Stomach (tissue), 9 donors: ENCODE measurements around the gene ADNP. TPM values are rescaled to one million over a fixed set of nuclear protein-coding genes. Genes with fewer than 3 reads are reported as not detected.
A peak's percentile ranks its signal among the peaks of the same experiment; 100 is the strongest.

Experiments used
- DNase-seq, 2 donors: peaks; one replicate each; pipeline versions ENCODE4 v3.0.0 to v3.0.0-alpha.2; 2013 to 2019
- H3K27ac ChIP-seq, 5 donors: fragments of 200-600 bp in 4 of 5; sonication (generic) in 4 of 5; one replicate each; pipeline ENCODE4 v1.5.1; 2013 to 2019; ENCODE audit warnings: mild to moderate bottlenecking in 1 of 5, moderate library complexity in 1 of 5
- H3K27me3 ChIP-seq, 3 donors: fragments of 200-600 bp; sonication (generic); one replicate each; pipeline ENCODE4 v1.5.1; 2017 to 2019; ENCODE audit warnings: mixed run types in 1 of 3
- H3K36me3 ChIP-seq, 4 donors: fragments of 200-600 bp; sonication (generic); 1 replicate in 3 of 4; 2 replicates in 1 of 4; pipeline ENCODE4 v1.5.1; 2016 to 2019
- H3K4me1 ChIP-seq, 4 donors: fragments of 200-600 bp; sonication (generic); one replicate each; pipeline ENCODE4 v1.5.1; 2016 to 2019
- H3K4me3 ChIP-seq, 4 donors: fragments of 200-600 bp; sonication (generic) in 3 of 4; one replicate each; pipeline ENCODE4 v1.5.1; 2016 to 2019; ENCODE audit warnings: mild to moderate bottlenecking in 1 of 4
- H3K9me3 ChIP-seq, 4 donors: fragments of 200-600 bp; sonication (generic); one replicate each; pipeline ENCODE4 v1.5.1; 2016 to 2019
- EP300 ChIP-seq: sonication (generic); formaldehyde crosslinking; IDR thresholded peaks from one replicate; pipeline ENCODE4 v1.6.1; 2017; ENCODE audit warnings: antibody characterized with exemption
- POLR2A ChIP-seq, 4 donors: fragments of 450-650 bp; IDR thresholded peaks; one replicate each; pipeline ENCODE4 v1.6.1; 2016; ENCODE audit warnings: antibody characterized with exemption in 4 of 4, control low read depth in 2 of 4, mild to moderate bottlenecking in 1 of 4, moderate library complexity in 1 of 4
- POLR2AphosphoS5 ChIP-seq, 3 donors: sonication (generic); formaldehyde crosslinking; IDR thresholded peaks; one replicate each; pipeline ENCODE4 v1.6.1; 2016; ENCODE audit warnings: antibody characterized with exemption in 3 of 3
- WGBS, 5 donors: extraction: QIAGEN DNeasy Blood & Tissue Kit in 3 of 5; methylation state at CpG; one replicate each; pipeline versions ENCODE4 v1.1.5 to v1.1.7; 2013 to 2018; 5-methylcytosine and 5-hydroxymethylcytosine counted together
- intact Hi-C: fragments of 100-400 bp; cut with DNase I; formaldehyde crosslinking; loops from one replicate; pipeline ENCODE4 v1.15.1; 2023; ENCODE audit warnings: low total_unique reads
- polyA plus RNA-seq, 3 donors: library from polyadenylated mRNA; stranded (reverse); fragments of 200-250 nt; gene quantifications; one replicate each; pipeline ENCODE4 v1.2.3, GENCODE V29; 2013
- total RNA-seq, 5 donors: library from RNA; depleted of rRNA; stranded (reverse); fragments of >200 nt; gene quantifications; one replicate each; pipeline versions ENCODE4 v1.1.0 to v1.2.3, GENCODE V29; 2014 to 2016
- TF ChIP-seq, protein P1 (sequence below), 7 experiments: fragments of 450-650 bp in 4 of 7; fragments of 200-600 bp in 3 of 7; sonication (generic) in 3 of 7; IDR thresholded peaks; one replicate each; pipeline ENCODE4 v1.5.1; 2016 to 2019; ENCODE audit warnings: antibody characterized with exemption in 7 of 7, control low read depth in 2 of 7, mild to moderate bottlenecking in 1 of 7
- donor health status: healthy with polysubstance abuse.
- donor health status: Bipolar disorder and iron deficiency.
- donor health status: healthy.

The ADNP gene
- total and polyA plus RNA-seq, 8 donors, result 19.9 to 67.4 (median 48.5) TPM

DNA sequence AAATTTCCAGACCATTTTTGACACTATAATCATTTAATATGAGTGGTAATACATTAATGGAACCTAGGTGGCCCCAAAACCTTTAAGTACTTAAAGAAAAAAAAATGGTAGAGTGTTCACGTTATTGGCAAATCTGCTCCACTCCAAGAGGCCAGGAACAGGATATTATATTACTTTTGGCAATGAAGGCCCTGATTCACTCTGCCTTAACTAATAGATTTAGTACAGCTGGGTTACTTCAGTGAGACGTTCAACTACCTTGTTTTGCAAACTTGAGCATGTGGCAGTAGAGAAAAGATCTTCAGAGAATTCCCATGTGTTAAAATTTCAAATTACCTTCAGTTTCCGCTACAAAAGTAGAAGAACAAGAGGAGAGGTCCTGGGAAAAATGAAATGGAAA lies 12.8 kb downstream of the ADNP start:
- 42 to 56% (median 44%) methylated on average over 3 of the region's 3 CpGs for WGBS, 5 donors

DNA sequence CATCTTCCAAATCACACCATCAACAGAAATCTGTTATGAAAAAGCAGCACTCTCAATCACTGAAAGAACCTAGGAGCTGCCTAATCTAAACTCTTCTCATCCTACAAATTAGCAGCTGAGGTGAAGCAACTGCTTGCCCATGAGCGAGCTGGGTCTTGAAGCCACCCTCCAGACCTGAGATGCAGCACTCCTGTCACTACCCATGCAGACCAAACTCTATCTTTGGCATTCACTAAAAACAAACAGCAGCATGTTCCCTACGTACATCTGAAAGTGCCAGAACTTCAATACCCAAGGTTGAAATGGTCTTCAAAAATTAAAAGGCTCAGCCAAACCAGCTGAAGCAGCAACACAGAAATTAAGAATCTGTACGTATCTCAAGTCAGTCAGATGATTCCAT lies 14.3 kb downstream of the ADNP start:
- H3K36me3 ChIP-seq, result no peaks in the 10 kb centered on the region
- no peak for DNase-seq
- no peaks in the 10 kb centered on the region for H3K9me3 ChIP-seq
- H3K27ac ChIP-seq, result peak overlapping the region in 3 of 5 donors; percentile 3 to 29 (median 23)
- H3K4me3 ChIP-seq, result no peak overlapping the region
- WGBS, 5 donors, result 56 to 80% (median 58%) methylated on average over 3 of the region's 3 CpGs
- H3K27me3 ChIP-seq, result no peaks in the 10 kb centered on the region
- peaks cover 62 to 94% (median 83%) of the 10 kb centered on the region in 4 donors for H3K4me1 ChIP-seq
- intact Hi-C loops, result no loop called here
- no peak for TF ChIP-seq EP300
- no peak for TF ChIP-seq POLR2A (IDR thresholded peaks at IDR 0.05)
- no peak for TF ChIP-seq POLR2AphosphoS5 (IDR thresholded peaks at IDR 0.05)
- TF ChIP-seq, protein P1, sequence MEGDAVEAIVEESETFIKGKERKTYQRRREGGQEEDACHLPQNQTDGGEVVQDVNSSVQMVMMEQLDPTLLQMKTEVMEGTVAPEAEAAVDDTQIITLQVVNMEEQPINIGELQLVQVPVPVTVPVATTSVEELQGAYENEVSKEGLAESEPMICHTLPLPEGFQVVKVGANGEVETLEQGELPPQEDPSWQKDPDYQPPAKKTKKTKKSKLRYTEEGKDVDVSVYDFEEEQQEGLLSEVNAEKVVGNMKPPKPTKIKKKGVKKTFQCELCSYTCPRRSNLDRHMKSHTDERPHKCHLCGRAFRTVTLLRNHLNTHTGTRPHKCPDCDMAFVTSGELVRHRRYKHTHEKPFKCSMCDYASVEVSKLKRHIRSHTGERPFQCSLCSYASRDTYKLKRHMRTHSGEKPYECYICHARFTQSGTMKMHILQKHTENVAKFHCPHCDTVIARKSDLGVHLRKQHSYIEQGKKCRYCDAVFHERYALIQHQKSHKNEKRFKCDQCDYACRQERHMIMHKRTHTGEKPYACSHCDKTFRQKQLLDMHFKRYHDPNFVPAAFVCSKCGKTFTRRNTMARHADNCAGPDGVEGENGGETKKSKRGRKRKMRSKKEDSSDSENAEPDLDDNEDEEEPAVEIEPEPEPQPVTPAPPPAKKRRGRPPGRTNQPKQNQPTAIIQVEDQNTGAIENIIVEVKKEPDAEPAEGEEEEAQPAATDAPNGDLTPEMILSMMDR (IDR thresholded peaks at IDR 0.05), result no peak

More for the DNA sequence above, 12.8 kb downstream of the ADNP start:
- Histone ChIP-seq H3K27me3 (no peaks in the 10 kb centered on the region), H3K4me1 (peaks cover 58 to 100% (median 88%) of the 10 kb centered on the region in 4 donors), H3K4me3 (no peak overlapping the region), H3K9me3 (no peaks in the 10 kb centered on the region), H3K27ac (peak overlapping the region in 2 of 5 donors; percentile 12 to 23), H3K36me3 (peaks cover 0 to 6% (median under 1%) of the 10 kb centered on the region in 4 donors)
- no peak for DNase-seq
- TF ChIP-seq POLR2AphosphoS5 (IDR thresholded peaks at IDR 0.05) (no peak), POLR2A (IDR thresholded peaks at IDR 0.05) (no peak), EP300 (no peak)
- TF ChIP-seq, protein P1 (IDR thresholded peaks at IDR 0.05), result no peak
- intact Hi-C loops, result no loop called here

DNA sequence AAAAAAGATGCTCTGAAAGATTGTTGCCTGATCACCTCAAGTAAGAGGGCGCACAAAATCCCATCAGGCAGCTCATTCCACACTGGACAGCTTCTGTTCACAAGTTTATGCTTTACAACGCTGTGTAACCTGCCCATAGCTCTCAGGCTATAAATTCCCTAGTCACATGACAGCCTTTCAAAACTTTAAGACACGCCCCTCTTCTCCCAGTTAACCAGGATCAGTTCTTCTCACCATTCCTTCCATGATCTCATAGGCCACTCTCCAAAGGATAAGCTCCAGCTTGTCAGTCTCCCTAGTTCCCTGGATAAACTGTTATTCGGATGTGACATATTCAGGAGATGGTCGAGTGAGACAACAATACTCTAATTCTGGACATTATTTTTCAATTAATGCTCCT lies 15.0 kb downstream of the ADNP start:
- DNase-seq, result peak in 1 of 2 donors; percentile 49
- 42 to 48% (median 45%) methylated on average over 5 of the region's 5 CpGs for WGBS, 5 donors
- no peak for TF ChIP-seq EP300
- TF ChIP-seq POLR2AphosphoS5 (IDR thresholded peaks at IDR 0.05), result peak in 1 of 3 donors; percentile 6

DNA sequence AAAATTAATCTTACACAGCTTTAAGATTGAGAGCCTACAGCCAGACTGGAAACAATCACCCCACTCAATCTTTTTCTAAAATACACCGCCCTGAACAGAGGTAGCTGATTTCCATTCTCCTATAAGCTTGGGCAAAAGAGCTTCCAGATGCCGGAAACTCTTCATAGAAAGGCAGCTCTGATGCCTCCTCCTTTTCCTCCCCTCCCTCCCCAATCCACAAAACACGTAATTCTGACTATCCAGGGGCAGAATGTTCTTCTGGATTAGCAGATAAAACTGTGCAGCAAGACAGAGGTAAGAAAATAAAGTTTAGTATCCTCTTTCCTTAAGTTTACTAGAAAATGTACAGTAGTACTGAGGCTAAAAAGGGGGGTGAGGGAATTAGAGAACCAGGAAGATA lies 15.8 kb downstream of the ADNP start:
- H3K4me3 ChIP-seq, result no peak overlapping the region
- intact Hi-C loops, result no loop called here
- H3K27ac ChIP-seq, result peak overlapping the region in 2 of 5 donors; percentile 23 to 29
- WGBS, 5 donors, result 31 to 49% (median 33%) methylated on average over 3 of the region's 3 CpGs
- no peak for DNase-seq
- H3K27me3 ChIP-seq, result no peaks in the 10 kb centered on the region
- peaks cover 0 to 3% (median 0%) of the 10 kb centered on the region in 4 donors for H3K36me3 ChIP-seq
- no peak for TF ChIP-seq POLR2A (IDR thresholded peaks at IDR 0.05)
- TF ChIP-seq EP300, result no peak
- TF ChIP-seq, protein P1 (IDR thresholded peaks at IDR 0.05), result no peak
- no peak for TF ChIP-seq POLR2AphosphoS5 (IDR thresholded peaks at IDR 0.05)
- no peaks in the 10 kb centered on the region for H3K9me3 ChIP-seq
- peaks cover 65 to 94% (median 85%) of the 10 kb centered on the region in 4 donors for H3K4me1 ChIP-seq

More for the DNA sequence above, 15.0 kb downstream of the ADNP start:
- Histone ChIP-seq H3K36me3 (no peaks in the 10 kb centered on the region), H3K27me3 (no peaks in the 10 kb centered on the region), H3K9me3 (no peaks in the 10 kb centered on the region), H3K4me1 (peaks cover 65 to 94% (median 81%) of the 10 kb centered on the region in 4 donors), H3K4me3 (no peak overlapping the region), H3K27ac (peak overlapping the region in 3 of 5 donors; percentile 3 to 29 (median 23))
- intact Hi-C loops, result no loop called here

DNA sequence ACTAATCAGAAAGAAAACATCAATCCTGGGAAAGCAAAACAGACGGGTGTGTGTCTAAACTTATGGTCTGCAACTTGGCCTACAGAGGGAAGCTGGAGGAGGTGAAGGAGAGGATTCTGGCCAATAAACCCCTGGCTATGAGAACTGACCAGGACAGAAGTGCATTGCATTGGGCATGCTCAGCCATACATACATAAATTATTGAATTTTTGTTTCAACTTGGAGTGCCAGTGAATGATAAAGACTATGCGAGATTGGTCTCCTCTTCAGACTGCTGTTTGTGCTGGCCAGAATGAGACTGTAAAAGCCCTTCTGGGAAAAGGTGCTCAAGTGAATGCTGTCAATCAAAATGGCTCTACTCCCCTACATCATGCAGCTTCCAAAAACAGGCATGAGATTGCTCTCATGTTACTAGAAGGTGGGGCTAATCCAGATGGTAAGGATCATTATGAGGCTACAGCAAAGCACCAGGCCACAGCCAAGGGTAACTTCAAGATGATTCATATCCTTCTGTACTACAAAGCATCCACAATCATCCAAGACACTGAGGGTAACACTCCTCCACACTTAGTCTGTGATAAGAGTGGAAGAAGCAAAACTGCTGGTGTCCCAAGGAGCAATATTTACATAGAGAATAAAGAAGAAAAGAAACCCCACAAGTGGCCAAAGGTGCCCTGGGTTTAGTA lies 17.4 kb downstream of the ADNP start:
- H3K36me3 ChIP-seq, result peaks cover 0 to 3% (median 0%) of the 10 kb centered on the region in 4 donors
- intact Hi-C loops, result no loop called here
- TF ChIP-seq, protein P1 (IDR thresholded peaks at IDR 0.05), result no peak
- TF ChIP-seq EP300 (no peak), POLR2A (IDR thresholded peaks at IDR 0.05) (no peak), POLR2AphosphoS5 (IDR thresholded peaks at IDR 0.05) (no peak)
- H3K9me3 ChIP-seq, result no peaks in the 10 kb centered on the region
- WGBS, 5 donors, result 34 to 54% (median 39%) methylated on average over 2 of the region's 2 CpGs
- H3K4me1 ChIP-seq, result peaks cover 57 to 92% (median 77%) of the 10 kb centered on the region in 4 donors
- no peaks in the 10 kb centered on the region for H3K27me3 ChIP-seq
- no peak overlapping the region for H3K4me3 ChIP-seq
- DNase-seq, result no peak
- H3K27ac ChIP-seq, result peak overlapping the region in 2 of 5 donors; percentile 7 to 26
